Psoas muscle (tissue), 8 donors: ENCODE results near the gene WDR82. TPM values are rescaled to one million over a fixed set of nuclear protein-coding genes. Genes with fewer than 3 reads are reported as not detected.

Experiments
- ATAC-seq, 4 donors: fragments of 200-7000 bp; cut with Tn5 transposase; one replicate each; pipeline ENCODE4 v1.9.1; 2020; ENCODE audit warnings: moderate library complexity in 3 of 4, mild to moderate bottlenecking in 2 of 4
- DNase-seq, 2 donors: peaks; one replicate each; pipeline ENCODE4 v3.0.0-alpha.2; 2020
- H3K27ac ChIP-seq: fragments of 200-600 bp; one replicate; pipeline ENCODE4 v1.8.0; 2022
- H3K27me3 ChIP-seq, 3 donors: fragments of 200-600 bp in 1 of 3; one replicate each; pipeline versions ENCODE4 v1.6.1 to v1.8.0; 2013 to 2022; ENCODE audit warnings: low read length in 2 of 3, mild to moderate bottlenecking in 2 of 3, moderate library complexity in 1 of 3; ENCODE audit not compliant: insufficient read depth in 3 of 3
- H3K36me3 ChIP-seq, 2 donors: fragments of 200-600 bp in 1 of 2; one replicate each; pipeline versions ENCODE4 v1.6.1 to v1.8.0; 2013 to 2022; ENCODE audit warnings: low read depth in 1 of 2, mild to moderate bottlenecking in 1 of 2, moderate library complexity in 1 of 2; ENCODE audit not compliant: insufficient read depth in 1 of 2
- H3K4me1 ChIP-seq: fragments of 200-600 bp; one replicate; pipeline ENCODE4 v1.8.0; 2022
- H3K4me3 ChIP-seq: fragments of 200-600 bp; one replicate; pipeline ENCODE4 v1.8.0; 2022; ENCODE audit warnings: mild to moderate bottlenecking
- H3K9me3 ChIP-seq: fragments of 200-600 bp; one replicate; pipeline ENCODE4 v1.8.0; 2022
- CTCF ChIP-seq: fragments of 200-600 bp; IDR thresholded peaks from one replicate; pipeline ENCODE4 v1.8.0; 2022; ENCODE audit warnings: antibody characterized with exemption
- WGBS, 3 donors: extraction: QIAGEN DNeasy Blood & Tissue Kit; methylation state at CpG; one replicate each; pipeline versions ENCODE4 v1.1.6 to v1.1.7; 2013; 5-methylcytosine and 5-hydroxymethylcytosine counted together
- intact Hi-C, 2 donors: fragments of 100-400 bp; cut with DNase I; formaldehyde crosslinking; loops; one replicate each; pipeline versions ENCODE4 v1.11.0 to v1.14.2; 2022
- polyA plus RNA-seq, 3 donors: library from polyadenylated mRNA; stranded (reverse); fragments of 200-250 nt; gene quantifications; one replicate each; pipeline ENCODE4 v1.2.3, GENCODE V29; 2013
- total RNA-seq, 4 donors: library from RNA; stranded (reverse); fragmentation: NEBNext Ultra II Directional in 2 of 4; extraction: Animal tissue kit (Norgen Biotek cat#: 25700) in 2 of 4; gene quantifications; one replicate each; pipeline versions ENCODE4 v1.2.1 to v1.2.4, GENCODE V29; 2021 to 2023
- donor health status: healthy with polysubstance abuse.
- donor health status: DM: no; HTN: no; CAD: no; lungs with moderate emphysema.
- donor health status: Bipolar disorder and iron deficiency.
- donor health status: healthy.
- donor health status: DM: yes; HTN: yes; CAD: no.
- donor health status: DM: no; HTN: no; CAD: no.
- donor health status: DM: no; HTN: no; CAD: no.
- donor health status: DM: yes; HTN: yes; CAD: no.

WDR82 gene
- total and polyA plus RNA-seq, 7 donors = 46.1 to 96.7 (median 84.0) TPM

GRCh38 chr3:52238193-52238760 is 40.2 kb downstream of the WDR82 start:
- Histone ChIP-seq H3K4me1 (peaks cover 52% of the 10 kb centered on the region), H3K27me3 (no peaks in the 10 kb centered on the region), H3K9me3 (no peaks in the 10 kb centered on the region), H3K4me3 (peak overlapping the region; percentile 80), H3K36me3 (peaks cover 0 to 3% of the 10 kb centered on the region in 2 donors), H3K27ac (peak overlapping the region; percentile 94)
- WGBS, 3 donors = 23 to 35% (median 26%) methylated on average over 11 of the region's 11 CpGs
- ATAC-seq (no peak), DNase-seq (peak; percentile 12 to 34)
- TF ChIP-seq CTCF = no peak
- intact Hi-C loops = loop anchor here (2.0 to 5.0 kb wide), 2 partner anchors 39 kb away; partner anchors contain the start of gene WDR82 (in 1 of the 2)

GRCh38 chr3:52237657-52238172 is 40.7 kb downstream of the WDR82 start:
- intact Hi-C loops = loop anchor here (2.0 to 5.0 kb wide), 2 partner anchors 39 to 40 kb away; partner anchors contain the start of gene WDR82 (in 1 of the 2)
- Histone ChIP-seq H3K36me3 (peaks cover 0 to 8% of the 10 kb centered on the region in 2 donors), H3K4me1 (peaks cover 55% of the 10 kb centered on the region), H3K4me3 (peak overlapping the region; percentile 80), H3K27ac (peak overlapping the region; percentile 94), H3K27me3 (no peaks in the 10 kb centered on the region), H3K9me3 (no peaks in the 10 kb centered on the region)
- WGBS, 3 donors = 1 to 4% (median 3%) methylated on average over 8 of the region's 8 CpGs
- ATAC-seq (peak; percentile 71 to 75 (median 74)), DNase-seq (peak; percentile 93 to 97)
- TF ChIP-seq CTCF = peak; percentile 11

- no peaks in the 10 kb centered on the region for H3K27me3 ChIP-seq
- peaks cover 59% of the 10 kb centered on the region for H3K4me1 ChIP-seq
- no peaks in the 10 kb centered on the region for H3K9me3 ChIP-seq
- H3K27ac ChIP-seq = peak overlapping the region; percentile 94
- H3K4me3 ChIP-seq = peak overlapping the region; percentile 80
- intact Hi-C loops = loop anchor here in 1 of 2 donors (5.0 kb wide), 1 partner anchor 40 kb away; the partner anchor contains the start of gene WDR82
- peaks cover 0 to 12% of the 10 kb centered on the region in 2 donors for H3K36me3 ChIP-seq
- peak in 1 of 2 donors; percentile 43 for DNase-seq
- whole genome bisulfite sequencing, 3 donors = 45 to 61% (median 56%) methylated on average over 6 of the region's 6 CpGs
- no peak for TF ChIP-seq CTCF
- ATAC-seq = peak in 1 of 4 donors; percentile 1
Observed at GRCh38 chr3:52237006-52237656, 41.3 kb downstream of the WDR82 start.

GRCh38 chr3:52236424-52236886 is 42.0 kb downstream of the WDR82 start:
- peaks cover 0 to 16% of the 10 kb centered on the region in 2 donors for H3K36me3 ChIP-seq
- peak overlapping the region; percentile 80 for H3K4me3 ChIP-seq
- H3K4me1 ChIP-seq = peaks cover 64% of the 10 kb centered on the region
- peak; percentile 27 to 71 for DNase-seq
- H3K27me3 ChIP-seq = no peaks in the 10 kb centered on the region
- peak in 3 of 4 donors; percentile 24 to 44 (median 34) for ATAC-seq
- 29 to 36% (median 32%) methylated on average over 5 of the region's 5 CpGs for WGBS, 3 donors
- peak; percentile 10 for TF ChIP-seq CTCF
- peak overlapping the region; percentile 94 for H3K27ac ChIP-seq
- intact Hi-C loops = loop anchor here in 1 of 2 donors (5.0 kb wide), 1 partner anchor 41 kb away; the partner anchor contains the start of gene WDR82
- no peaks in the 10 kb centered on the region for H3K9me3 ChIP-seq
